Endothelial cell of umbilical vein (primary cell): ENCODE results near the gene PLA2R1.

Experiments
- CTCF ChIP-seq, 2 donors: IDR thresholded peaks; 1 replicate in 1 of 2; 2 replicates in 1 of 2; pipeline ENCODE4 v1.5.1; 2011; ENCODE audit warnings: low read length in 2 of 2, mild to moderate bottlenecking in 2 of 2, moderate library complexity in 2 of 2, control low read depth in 1 of 2, inconsistent platforms in 1 of 2, low read depth in 1 of 2; ENCODE audit not compliant: insufficient read depth in 1 of 2; ENCODE audit errors: extremely low read depth in 1 of 2
- EZH2 ChIP-seq: IDR thresholded peaks from 2 replicates; pipeline ENCODE4 v1.6.1; 2012; ENCODE audit warnings: borderline replicate concordance, low read depth, mild to moderate bottlenecking, moderate library complexity, low read length, inconsistent platforms; ENCODE audit not compliant: severe bottlenecking
- GATA2 ChIP-seq: IDR thresholded peaks from 2 replicates; pipeline ENCODE4 v1.7.0; 2011; ENCODE audit warnings: low read depth, mild to moderate bottlenecking, moderate library complexity, mixed read lengths, low read length; ENCODE audit not compliant: insufficient read length, insufficient read depth
- MAX ChIP-seq: IDR thresholded peaks from 2 replicates; pipeline ENCODE4 v1.6.1; 2011; ENCODE audit not compliant: insufficient read depth, insufficient read length
- MYC ChIP-seq: IDR thresholded peaks from one replicate; pipeline ENCODE4 v1.6.1; 2011; ENCODE audit warnings: mild to moderate bottlenecking, low read depth, low read length
- POLR2A ChIP-seq: IDR thresholded peaks from 2 replicates; pipeline ENCODE4 v1.6.1; 2012; ENCODE audit warnings: low read depth, mild to moderate bottlenecking, control low read depth, low read length
- POLR2AphosphoS5 ChIP-seq: IDR thresholded peaks from 2 replicates; pipeline ENCODE4 v1.6.1; 2012; ENCODE audit warnings: low read depth, mild to moderate bottlenecking, control low read depth, low read length, moderate library complexity; ENCODE audit not compliant: insufficient read depth

GRCh38 chr2:160076914-160077313 is 14.5 kb upstream of the PLA2R1 start:
- TF ChIP-seq CTCF (IDR thresholded peaks at IDR 0.05; ENCODE audit: extremely low read depth in 1 of 2, insufficient read depth in 1 of 2, low read depth in 1 of 2, low read length in 2 of 2) (no peak), EZH2 (no peak), POLR2A (no peak), POLR2AphosphoS5 (no peak), MYC (no peak), MAX (no peak), GATA2 (no peak)
